Measurements from ENCODE around the gene PIP5K1C. TPM values are rescaled to one million over a fixed set of nuclear protein-coding genes. Genes with fewer than 3 reads are reported as not detected.

PIP5K1C gene
- polyA plus RNA-seq, 1 donor from 2014 or later, result 7.1 TPM

GRCh38 chr19:3621689-3622088 lies 78.6 kb downstream of the PIP5K1C start:
- H3K36me3 ChIP-seq (ENCODE audit: insufficient read depth, low read length), result no peaks in the 10 kb centered on the region
- peaks cover 11% of the 10 kb centered on the region for H3K79me2 ChIP-seq (replicated peaks; ENCODE audit: insufficient read depth, low read length)

GRCh38 chr19:3620817-3621547 lies 79.3 kb downstream of the PIP5K1C start:
- Histone ChIP-seq H3K9ac (ENCODE audit: low read length) (no peak overlapping the region), H3K36me3 (ENCODE audit: insufficient read depth, low read length) (no peaks in the 10 kb centered on the region), H3K27ac (ENCODE audit: low read length) (no peak overlapping the region), H3K9me3 (ENCODE audit: low read length) (no peaks in the 10 kb centered on the region), H3F3A (ENCODE audit: insufficient read depth, low read length, poor library complexity, severe bottlenecking) (no peaks in the 10 kb centered on the region), H3K4me2 (ENCODE audit: low read length) (no peak overlapping the region), H3K27me3 (ENCODE audit: insufficient read depth, low read depth, low read length) (no peaks in the 10 kb centered on the region), H3K79me2 (replicated peaks; ENCODE audit: insufficient read depth, low read length) (peaks cover 11% of the 10 kb centered on the region), H4K20me1 (ENCODE audit: insufficient read depth) (no peaks in the 10 kb centered on the region), H2AFZ (ENCODE audit: low read depth, low read length) (no peak overlapping the region), H3K9me2 (ENCODE audit: insufficient read depth, low read length) (no peaks in the 10 kb centered on the region), H3K4me3 (ENCODE audit: low read length) (no peak overlapping the region)
- TF ChIP-seq MXI1 (conservative IDR thresholded peaks at IDR 0.05; ENCODE audit: poor library complexity, severe bottlenecking) (no peak), EP300 (conservative IDR thresholded peaks at IDR 0.05; ENCODE audit: poor library complexity, severe bottlenecking) (no peak), TAF1 (IDR thresholded peaks at IDR 0.05; ENCODE audit: low read depth) (no peak), REST (IDR thresholded peaks at IDR 0.05; ENCODE audit: borderline replicate concordance) (no peak), POLR2AphosphoS5 (IDR thresholded peaks at IDR 0.05) (no peak), EZH2 (IDR thresholded peaks at IDR 0.05; ENCODE audit: borderline replicate concordance, insufficient read depth, low read length, poor library complexity, severe bottlenecking) (no peak), SMC3 (conservative IDR thresholded peaks at IDR 0.05; ENCODE audit: poor library complexity) (no peak)

More at GRCh38 chr19:3621689-3622088, 78.6 kb downstream of the PIP5K1C start:
- no peak for TF ChIP-seq RAD21 (conservative IDR thresholded peaks at IDR 0.05)
- no peak for TF ChIP-seq EZH2 (IDR thresholded peaks at IDR 0.05; ENCODE audit: borderline replicate concordance, insufficient read depth, low read length, poor library complexity, severe bottlenecking)
- no peak for TF ChIP-seq REST (IDR thresholded peaks at IDR 0.05; ENCODE audit: borderline replicate concordance)
- no peak for TF ChIP-seq POLR2AphosphoS5 (IDR thresholded peaks at IDR 0.05)
- no peak for TF ChIP-seq TAF1 (IDR thresholded peaks at IDR 0.05; ENCODE audit: low read depth)
- no peak for TF ChIP-seq MXI1 (conservative IDR thresholded peaks at IDR 0.05; ENCODE audit: poor library complexity, severe bottlenecking)
- TF ChIP-seq EP300 (conservative IDR thresholded peaks at IDR 0.05; ENCODE audit: poor library complexity, severe bottlenecking), result no peak
- no peak for TF ChIP-seq SMC3 (conservative IDR thresholded peaks at IDR 0.05; ENCODE audit: poor library complexity)
- no peak for TF ChIP-seq CTCF (IDR thresholded peaks at IDR 0.05; ENCODE audit: poor library complexity, severe bottlenecking)
- H3K9ac ChIP-seq (ENCODE audit: low read length), result no peak overlapping the region
- no peak overlapping the region for H2AFZ ChIP-seq (ENCODE audit: low read depth, low read length)
- H3K27ac ChIP-seq (ENCODE audit: low read length), result no peak overlapping the region
- no peak overlapping the region for H3K4me3 ChIP-seq (ENCODE audit: low read length)
- no peaks in the 10 kb centered on the region for H3K27me3 ChIP-seq (ENCODE audit: insufficient read depth, low read depth, low read length)
- no peaks in the 10 kb centered on the region for H4K20me1 ChIP-seq (ENCODE audit: insufficient read depth)
- H3F3A ChIP-seq (ENCODE audit: insufficient read depth, low read length, poor library complexity, severe bottlenecking), result no peaks in the 10 kb centered on the region
- H3K4me2 ChIP-seq (ENCODE audit: low read length), result no peak overlapping the region
- H3K9me2 ChIP-seq (ENCODE audit: insufficient read depth, low read length), result no peaks in the 10 kb centered on the region
- no peaks in the 10 kb centered on the region for H3K9me3 ChIP-seq (ENCODE audit: low read length)
